HG02852 (cell line): ENCODE measurements around the gene BMP8A.

Source experiments
- ATAC-seq: cut with Tn5 transposase; IDR thresholded peaks from one replicate; pipeline ENCODE4 v1.9.1; 2021; ENCODE audit warnings: mild to moderate bottlenecking, moderate library complexity; ENCODE audit not compliant: unreplicated experiment

The BMP8A gene

GRCh38 chr1:39567302-39567701, 75.9 kb downstream of the BMP8A start:
- ATAC-seq, result no peak

GRCh38 chr1:39568208-39568607, 76.8 kb downstream of the BMP8A start:
- no peak for ATAC-seq

GRCh38 chr1:39569034-39569433, 77.6 kb downstream of the BMP8A start:
- no peak for ATAC-seq

GRCh38 chr1:39570477-39571177, 79.2 kb downstream of the BMP8A start:
- no peak for ATAC-seq

GRCh38 chr1:39571178-39571483, 79.7 kb downstream of the BMP8A start:
- no peak for ATAC-seq

GRCh38 chr1:39572379-39573096, 81.1 kb downstream of the BMP8A start:
- ATAC-seq, result no peak

GRCh38 chr1:39573097-39573465, 81.6 kb downstream of the BMP8A start:
- ATAC-seq, result no peak

- ATAC-seq, result no peak
Measured at GRCh38 chr1:39573736-39574624, 82.5 kb downstream of the BMP8A start.

GRCh38 chr1:39574646-39575045, 83.2 kb downstream of the BMP8A start:
- no peak for ATAC-seq
